HL-60 (cell line): ENCODE measurements around the gene CLECL1.

Source experiments
- GABPA ChIP-seq: IDR thresholded peaks from 2 replicates; pipeline ENCODE4 v1.6.1; 2012; ENCODE audit warnings: low read depth
- POLR2AphosphoS5 ChIP-seq: IDR thresholded peaks from 2 replicates; pipeline ENCODE4 v1.6.1; 2012; ENCODE audit warnings: low read depth
- TF ChIP-seq, protein P1 (sequence below): IDR thresholded peaks from one replicate; pipeline ENCODE4 v1.5.1; 2011; ENCODE audit warnings: low read length, control low read depth, inconsistent platforms; ENCODE audit not compliant: insufficient read depth

DNA sequence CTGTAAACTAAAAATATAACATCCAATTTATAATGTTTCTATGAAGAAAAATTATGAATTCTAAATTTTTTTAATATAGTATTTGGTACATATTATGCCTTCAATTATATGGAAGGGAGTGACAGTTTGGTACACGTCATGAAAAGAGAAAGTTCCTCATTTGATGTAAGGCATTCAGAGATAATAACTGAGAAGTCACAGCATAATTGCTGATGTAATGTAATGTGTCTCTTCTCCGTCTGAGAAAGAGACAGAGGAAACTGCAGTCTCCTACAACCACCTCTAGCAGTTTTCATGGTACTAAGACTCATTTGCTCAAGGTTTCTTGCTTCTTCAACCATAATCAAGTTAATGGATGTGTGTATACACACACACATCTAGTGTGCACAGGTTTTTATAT, 30.1 kb upstream of the CLECL1 start:
- TF ChIP-seq GABPA: no peak
- TF ChIP-seq, protein P1, sequence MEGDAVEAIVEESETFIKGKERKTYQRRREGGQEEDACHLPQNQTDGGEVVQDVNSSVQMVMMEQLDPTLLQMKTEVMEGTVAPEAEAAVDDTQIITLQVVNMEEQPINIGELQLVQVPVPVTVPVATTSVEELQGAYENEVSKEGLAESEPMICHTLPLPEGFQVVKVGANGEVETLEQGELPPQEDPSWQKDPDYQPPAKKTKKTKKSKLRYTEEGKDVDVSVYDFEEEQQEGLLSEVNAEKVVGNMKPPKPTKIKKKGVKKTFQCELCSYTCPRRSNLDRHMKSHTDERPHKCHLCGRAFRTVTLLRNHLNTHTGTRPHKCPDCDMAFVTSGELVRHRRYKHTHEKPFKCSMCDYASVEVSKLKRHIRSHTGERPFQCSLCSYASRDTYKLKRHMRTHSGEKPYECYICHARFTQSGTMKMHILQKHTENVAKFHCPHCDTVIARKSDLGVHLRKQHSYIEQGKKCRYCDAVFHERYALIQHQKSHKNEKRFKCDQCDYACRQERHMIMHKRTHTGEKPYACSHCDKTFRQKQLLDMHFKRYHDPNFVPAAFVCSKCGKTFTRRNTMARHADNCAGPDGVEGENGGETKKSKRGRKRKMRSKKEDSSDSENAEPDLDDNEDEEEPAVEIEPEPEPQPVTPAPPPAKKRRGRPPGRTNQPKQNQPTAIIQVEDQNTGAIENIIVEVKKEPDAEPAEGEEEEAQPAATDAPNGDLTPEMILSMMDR: no peak
- TF ChIP-seq POLR2AphosphoS5: no peak
